T-helper 1 cell treated with Interleukin-12 subunit alpha and Interleukin-12 subunit beta and Interleukin-4 antibody, amounts not matched to agents 30 μg/mL and 1 μg/mL, for 36 hours (primary cell): Measurements from ENCODE around the gene NFYB.
"Not testable (repeated sequence)": the region's sequence is repeated elsewhere in the genome, so short reads cannot be mapped to it uniquely, and the experiment has no call there.

Source experiments
- H3K27ac Mint-ChIP-seq: one replicate; pipeline ENCODE4 v1.8.0; 2021; ENCODE audit warnings: mild to moderate bottlenecking, mixed read lengths
- H3K27me3 Mint-ChIP-seq: one replicate; pipeline ENCODE4 v1.8.0; 2021; ENCODE audit warnings: low read depth, mixed read lengths
- H3K36me3 Mint-ChIP-seq: one replicate; pipeline ENCODE4 v1.8.0; 2021; ENCODE audit warnings: low read depth, mixed read lengths
- H3K4me1 Mint-ChIP-seq: one replicate; pipeline ENCODE4 v1.8.0; 2021; ENCODE audit warnings: low read depth, mixed read lengths
- H3K4me3 Mint-ChIP-seq: one replicate; pipeline ENCODE4 v1.8.0; 2021; ENCODE audit warnings: mild to moderate bottlenecking, moderate library complexity, mixed read lengths
- H3K9me3 Mint-ChIP-seq: one replicate; pipeline ENCODE4 v1.8.0; 2021; ENCODE audit warnings: mixed read lengths

NFYB gene

DNA sequence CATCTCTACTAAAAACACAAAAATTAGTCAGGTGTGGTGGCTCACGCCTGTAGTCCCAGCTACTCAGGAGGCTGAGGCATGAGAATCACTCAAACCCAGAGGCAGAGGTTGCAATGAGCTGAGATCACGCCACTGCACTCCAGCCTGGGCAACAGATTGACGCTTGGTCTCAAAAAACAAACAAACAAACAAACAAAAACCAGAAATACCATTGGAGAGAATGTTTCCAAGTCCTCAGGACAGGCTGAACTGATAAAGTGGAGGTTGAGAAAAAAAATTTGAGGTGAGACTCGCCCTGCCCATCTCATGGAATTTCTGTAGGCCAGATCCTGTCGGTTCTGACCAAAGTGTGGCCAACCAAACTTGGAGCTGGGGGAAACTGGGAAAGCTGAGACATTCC is 30.6 kb upstream of the NFYB start:
- no peaks in the 10 kb centered on the region for H3K4me1 Mint-ChIP-seq
- H3K36me3 Mint-ChIP-seq: no peaks in the 10 kb centered on the region
- H3K9me3 Mint-ChIP-seq: no peaks in the 10 kb centered on the region
- no peak overlapping the region for H3K4me3 Mint-ChIP-seq
- H3K27ac Mint-ChIP-seq: no peak overlapping the region
- H3K27me3 Mint-ChIP-seq: peaks cover 4% of the 10 kb centered on the region

DNA sequence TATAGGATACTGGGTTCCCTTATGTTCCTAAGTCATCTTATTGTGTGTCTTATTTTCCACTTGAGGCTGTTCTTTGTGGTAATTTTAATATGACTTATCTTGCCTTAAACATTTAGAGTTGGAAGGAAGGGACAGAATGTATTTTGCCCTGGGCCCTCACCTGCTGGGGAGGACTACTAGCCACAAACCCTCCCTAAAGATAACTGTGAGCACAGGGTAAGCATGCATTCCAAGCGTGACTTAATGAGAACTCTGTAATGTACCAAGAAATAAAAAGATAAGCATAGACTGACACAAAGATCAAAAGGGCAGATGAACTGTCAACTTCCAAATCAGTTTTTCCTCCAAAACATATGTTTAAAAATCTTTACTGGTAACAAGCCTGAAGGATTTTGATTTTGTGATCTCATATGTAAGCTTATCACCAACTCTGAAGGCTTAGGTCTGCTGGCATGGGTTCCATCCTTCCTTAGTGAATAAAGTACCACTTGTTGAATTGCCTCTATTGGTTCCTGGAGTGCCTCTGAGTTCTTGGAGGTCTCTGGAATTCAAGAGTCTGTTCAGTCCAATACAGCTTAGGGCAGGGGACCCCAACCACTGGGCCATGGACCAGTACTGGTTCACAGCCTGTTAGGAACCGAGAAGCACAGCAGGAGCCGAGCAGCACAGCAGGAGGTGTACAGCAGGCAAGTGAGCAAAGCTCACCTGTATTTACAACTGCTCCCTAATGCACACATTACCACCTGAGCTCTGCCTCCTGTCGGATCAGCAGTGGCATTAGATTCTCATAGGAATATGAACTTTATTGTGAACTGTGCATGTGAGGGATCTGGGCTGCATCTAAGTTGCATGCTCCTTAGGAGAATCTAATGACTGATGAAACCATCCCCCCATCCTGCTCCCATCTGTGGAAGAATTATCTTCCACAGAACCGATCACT is 29.8 kb upstream of the NFYB start:
- Mint-ChIP-seq H3K4me3 (no peak overlapping the region), H3K9me3 (peaks cover 1% of the 10 kb centered on the region), H3K4me1 (peaks cover 1% of the 10 kb centered on the region), H3K27ac (no peak overlapping the region), H3K36me3 (no peaks in the 10 kb centered on the region), H3K27me3 (peaks cover 4% of the 10 kb centered on the region)

DNA sequence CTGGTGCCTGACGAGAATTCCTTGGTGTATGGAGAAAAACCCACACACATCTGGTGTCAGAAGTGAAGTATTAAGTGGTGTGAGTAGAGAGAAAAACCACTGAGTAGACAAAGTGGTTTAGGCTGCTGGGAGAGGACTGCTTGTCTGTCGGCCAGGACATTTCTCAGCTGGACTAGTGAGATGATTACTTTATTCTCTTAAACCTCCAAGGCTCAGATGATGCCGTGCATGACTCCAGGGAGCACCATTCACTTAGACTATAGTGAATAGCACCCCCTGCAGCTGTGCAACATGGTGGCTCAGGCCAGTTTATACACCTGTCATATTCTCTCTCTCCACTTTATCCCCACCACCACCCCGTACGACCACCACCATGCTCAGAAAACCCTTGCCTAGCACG is 28.5 kb upstream of the NFYB start:
- H3K27ac Mint-ChIP-seq: no peak overlapping the region
- H3K9me3 Mint-ChIP-seq: peaks cover 3% of the 10 kb centered on the region
- peaks cover 2% of the 10 kb centered on the region for H3K36me3 Mint-ChIP-seq
- H3K4me3 Mint-ChIP-seq: no peak overlapping the region
- H3K27me3 Mint-ChIP-seq: peaks cover 8% of the 10 kb centered on the region
- peaks cover 2% of the 10 kb centered on the region for H3K4me1 Mint-ChIP-seq

DNA sequence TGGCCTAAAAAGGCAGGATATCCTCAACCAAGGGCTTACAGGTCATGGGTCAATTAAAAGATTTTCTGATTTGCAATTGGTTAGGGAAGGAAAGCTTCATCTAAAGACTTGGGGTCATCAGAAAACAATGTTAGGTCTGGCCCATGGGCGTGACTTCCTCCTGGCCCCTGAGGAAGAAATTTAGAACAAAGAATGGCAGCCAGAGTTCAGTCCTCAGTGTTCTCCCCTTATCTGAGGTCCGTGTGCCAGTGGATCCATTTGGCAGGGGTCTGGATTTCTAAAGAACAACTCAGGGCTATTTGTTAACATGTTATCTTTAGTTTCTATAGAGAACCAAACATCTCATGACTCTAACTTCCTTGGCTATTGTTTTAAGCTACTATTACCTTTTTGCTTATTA is 27.8 kb upstream of the NFYB start:
- Mint-ChIP-seq H3K4me3 (no peak overlapping the region), H3K36me3 (peaks cover 2% of the 10 kb centered on the region), H3K27me3 (peaks cover 8% of the 10 kb centered on the region), H3K9me3 (peaks cover 3% of the 10 kb centered on the region), H3K27ac (no peak overlapping the region), H3K4me1 (peaks cover 2% of the 10 kb centered on the region)

DNA sequence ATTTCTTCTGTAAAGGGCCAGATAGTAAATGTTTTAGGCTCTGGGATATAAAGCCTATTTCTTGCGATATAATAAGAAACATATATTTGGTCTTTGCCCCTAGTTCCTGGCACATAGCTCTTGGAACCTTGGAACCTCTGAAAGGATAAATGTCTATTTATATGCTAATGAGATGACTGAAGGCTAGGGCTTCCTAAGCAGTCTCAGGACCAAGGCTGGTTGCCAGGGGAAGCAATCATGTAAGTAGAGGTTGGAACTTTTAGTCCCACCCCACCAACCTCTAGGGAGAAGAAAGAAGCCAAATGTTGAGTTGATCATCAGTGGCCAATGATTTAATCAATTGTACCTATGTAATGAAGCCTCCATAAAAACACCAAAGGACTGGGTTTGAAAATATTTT is 26.6 kb upstream of the NFYB start:
- Mint-ChIP-seq H3K36me3 (peaks cover 2% of the 10 kb centered on the region), H3K27me3 (peaks cover 8% of the 10 kb centered on the region), H3K27ac (no peak overlapping the region), H3K9me3 (peaks cover 3% of the 10 kb centered on the region), H3K4me1 (peaks cover 2% of the 10 kb centered on the region), H3K4me3 (no peak overlapping the region)

DNA sequence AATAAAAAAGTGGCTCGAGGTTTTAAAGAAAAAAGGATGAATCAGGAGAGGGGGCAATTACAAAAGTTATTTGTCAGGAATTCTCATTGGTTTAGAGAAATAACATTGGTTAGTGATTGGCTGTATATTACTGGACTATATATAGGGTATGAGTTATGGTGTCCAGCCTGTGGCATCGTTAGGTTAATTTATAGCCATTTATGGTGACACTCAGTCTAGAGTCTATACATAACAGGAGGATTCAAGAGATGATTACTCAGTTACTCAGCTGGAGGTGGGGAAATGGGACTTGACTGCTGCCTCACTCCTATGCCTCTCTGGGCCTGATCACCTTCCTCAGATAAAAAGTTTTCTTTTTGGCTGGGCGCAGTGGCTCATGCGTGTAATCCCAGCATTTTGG is 25.6 kb upstream of the NFYB start:
- H3K36me3 Mint-ChIP-seq: peaks cover 2% of the 10 kb centered on the region
- peaks cover 8% of the 10 kb centered on the region for H3K27me3 Mint-ChIP-seq
- no peak overlapping the region for H3K27ac Mint-ChIP-seq
- peaks cover 2% of the 10 kb centered on the region for H3K4me1 Mint-ChIP-seq
- no peak overlapping the region for H3K4me3 Mint-ChIP-seq
- peaks cover 3% of the 10 kb centered on the region for H3K9me3 Mint-ChIP-seq

DNA sequence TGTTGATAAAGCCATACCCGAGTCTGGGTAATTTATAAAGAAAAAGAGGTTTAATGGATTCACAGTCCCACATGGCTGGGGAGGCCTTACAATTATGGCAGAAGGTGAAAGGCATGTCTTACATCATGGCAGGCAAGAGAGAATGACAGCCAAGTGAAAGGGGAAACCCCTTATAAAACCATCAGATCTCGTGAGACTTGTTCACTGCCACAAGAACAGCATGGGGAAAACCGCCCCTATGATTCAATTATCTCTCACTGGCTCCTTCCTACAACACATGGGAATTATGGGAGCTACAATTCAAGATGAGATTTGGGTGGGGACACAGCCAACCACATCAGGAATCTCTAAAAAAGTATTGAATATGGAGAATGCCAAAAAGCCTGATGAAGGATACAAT is 25.0 kb upstream of the NFYB start:
- not testable (repeated sequence) for H3K36me3 Mint-ChIP-seq, H3K4me3 Mint-ChIP-seq, H3K27me3 Mint-ChIP-seq, H3K27ac Mint-ChIP-seq, H3K4me1 Mint-ChIP-seq, H3K9me3 Mint-ChIP-seq

DNA sequence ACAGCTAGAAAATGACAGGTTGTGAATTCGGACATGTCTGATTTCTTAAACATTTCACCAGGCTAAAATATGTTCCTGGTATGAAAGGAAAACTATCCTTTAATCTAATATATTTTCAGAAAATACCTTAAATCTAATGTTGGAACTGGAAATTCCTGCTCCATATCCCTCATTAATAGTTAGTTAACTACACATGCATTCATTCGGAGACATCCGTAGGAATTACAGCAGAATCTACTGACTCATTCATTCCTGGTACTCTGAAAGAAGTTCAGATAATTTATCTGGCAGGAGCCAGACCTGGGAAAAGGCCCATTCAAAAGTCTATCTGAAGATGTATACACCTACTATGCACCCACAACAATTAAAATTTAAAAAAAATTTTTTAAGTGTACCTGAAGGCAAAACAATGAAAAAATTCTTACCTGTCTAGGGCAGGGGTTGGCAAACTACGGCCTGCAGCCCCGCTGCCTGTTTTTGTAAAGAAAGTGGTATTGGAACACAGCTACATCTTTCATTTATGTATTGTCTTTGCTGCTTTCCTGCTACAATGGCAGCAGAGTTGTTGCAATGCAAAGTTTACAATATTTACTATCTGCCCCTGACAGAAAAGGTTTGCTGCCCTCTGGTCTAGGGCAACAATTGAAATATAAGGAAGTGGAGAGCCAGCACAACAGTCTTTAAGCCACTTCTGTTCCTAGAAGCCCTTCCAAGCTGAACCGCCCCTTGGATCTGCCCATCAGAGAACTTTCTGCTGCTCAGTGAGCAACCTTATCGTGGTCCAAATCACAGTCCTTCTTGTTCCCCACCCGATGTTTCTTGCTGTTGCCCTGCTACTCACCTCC is 17.9 kb upstream of the NFYB start:
- Mint-ChIP-seq H3K36me3 (no peaks in the 10 kb centered on the region), H3K27me3 (peaks cover 17% of the 10 kb centered on the region), H3K4me3 (no peak overlapping the region), H3K27ac (no peak overlapping the region), H3K4me1 (peaks cover 10% of the 10 kb centered on the region), H3K9me3 (no peaks in the 10 kb centered on the region)

DNA sequence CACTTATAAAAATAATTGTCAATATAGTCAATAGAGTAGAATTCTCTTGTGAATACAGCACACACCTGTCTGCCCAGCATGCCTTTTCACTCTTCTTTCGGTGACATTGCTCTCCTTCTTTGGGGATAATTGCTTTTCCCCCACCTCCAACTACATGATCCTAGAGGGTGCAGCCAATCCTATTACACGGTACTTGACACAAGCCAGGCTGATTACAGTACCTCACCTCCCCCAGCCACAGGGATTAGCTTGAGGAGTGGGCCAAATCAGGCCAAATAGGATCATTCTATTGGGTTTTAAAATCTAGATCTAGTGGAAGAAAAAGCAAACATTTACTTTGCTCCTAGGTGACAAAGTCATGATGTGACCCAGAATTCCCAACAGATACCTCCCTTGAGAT is 16.8 kb upstream of the NFYB start:
- H3K4me1 Mint-ChIP-seq: peaks cover 10% of the 10 kb centered on the region
- no peak overlapping the region for H3K27ac Mint-ChIP-seq
- no peak overlapping the region for H3K4me3 Mint-ChIP-seq
- H3K36me3 Mint-ChIP-seq: no peaks in the 10 kb centered on the region
- no peaks in the 10 kb centered on the region for H3K9me3 Mint-ChIP-seq
- H3K27me3 Mint-ChIP-seq: peaks cover 20% of the 10 kb centered on the region

DNA sequence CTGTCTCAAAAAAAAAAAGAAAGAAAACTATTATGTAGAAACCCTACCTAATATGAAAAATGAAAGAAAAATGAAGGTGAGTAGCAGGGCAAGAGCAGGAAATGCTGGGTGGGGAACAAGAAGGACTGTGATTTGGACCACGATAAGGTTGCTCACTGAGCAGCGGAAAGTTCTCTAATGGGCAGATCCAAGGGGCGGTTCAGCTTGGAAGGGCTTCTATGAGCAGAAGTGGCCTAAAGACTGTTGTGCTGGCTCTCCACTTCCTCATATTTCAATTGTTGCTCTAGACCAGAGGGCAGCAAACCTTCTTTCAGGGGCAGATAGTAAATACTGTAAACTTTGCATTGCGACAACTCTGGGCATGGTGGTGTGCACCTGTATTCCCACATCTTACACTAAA is 16.3 kb upstream of the NFYB start:
- H3K4me1 Mint-ChIP-seq: peaks cover 10% of the 10 kb centered on the region
- peak overlapping the region; percentile 35 for H3K27ac Mint-ChIP-seq
- no peaks in the 10 kb centered on the region for H3K36me3 Mint-ChIP-seq
- H3K4me3 Mint-ChIP-seq: no peak overlapping the region
- no peaks in the 10 kb centered on the region for H3K9me3 Mint-ChIP-seq
- peaks cover 25% of the 10 kb centered on the region for H3K27me3 Mint-ChIP-seq

DNA sequence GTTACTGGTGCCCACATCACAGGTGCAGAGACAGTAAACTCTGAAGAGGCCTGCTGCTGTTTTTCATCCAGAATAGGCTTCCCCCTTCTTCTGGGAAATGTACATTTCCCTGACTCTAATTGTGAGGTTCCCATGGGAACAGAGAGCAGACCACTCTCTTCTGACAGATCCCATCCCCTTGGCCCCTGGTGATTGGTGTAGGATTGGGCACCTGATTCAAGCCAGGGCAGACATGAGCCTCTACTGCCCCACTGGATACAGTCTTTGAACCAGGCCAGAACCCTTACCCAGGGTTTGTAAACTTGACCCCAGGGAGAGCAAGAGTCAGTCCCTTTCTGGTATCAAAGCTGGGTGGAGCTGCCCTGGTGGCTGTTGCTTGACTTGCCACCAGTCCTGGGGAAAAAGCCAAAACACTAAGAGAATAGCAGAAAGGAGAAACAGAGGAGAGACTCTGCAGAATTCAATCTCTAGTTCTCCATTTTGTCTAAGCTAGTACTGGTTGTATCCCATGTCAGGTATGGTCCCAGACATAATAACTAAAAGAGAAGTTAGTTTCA is 14.8 kb upstream of the NFYB start:
- H3K9me3 Mint-ChIP-seq: no peaks in the 10 kb centered on the region
- H3K27ac Mint-ChIP-seq: no peak overlapping the region
- H3K27me3 Mint-ChIP-seq: peaks cover 37% of the 10 kb centered on the region
- H3K4me1 Mint-ChIP-seq: peaks cover 10% of the 10 kb centered on the region
- no peaks in the 10 kb centered on the region for H3K36me3 Mint-ChIP-seq
- H3K4me3 Mint-ChIP-seq: no peak overlapping the region

DNA sequence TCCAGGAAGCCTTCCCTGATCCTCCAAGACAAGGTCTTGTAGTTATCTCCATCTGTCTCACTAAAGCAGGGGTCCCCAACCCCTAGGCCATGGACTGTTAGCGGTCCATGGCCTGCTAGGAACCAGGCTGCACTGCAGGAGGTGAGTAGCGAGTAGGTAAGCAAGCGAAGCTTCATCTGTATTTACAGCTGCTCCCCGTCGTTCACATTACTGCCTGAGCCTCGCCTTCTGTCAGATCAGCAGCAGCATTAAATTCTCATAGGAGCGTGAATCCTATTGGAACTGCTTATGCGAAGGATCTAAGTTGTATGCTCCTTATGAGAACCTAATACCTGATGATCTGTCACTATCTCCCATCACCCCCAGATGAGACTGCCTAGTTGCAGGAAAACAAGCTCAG is 12.4 kb upstream of the NFYB start:
- Mint-ChIP-seq H3K9me3 (no peaks in the 10 kb centered on the region), H3K4me1 (peaks cover 10% of the 10 kb centered on the region), H3K27me3 (peaks cover 47% of the 10 kb centered on the region), H3K27ac (no peak overlapping the region), H3K4me3 (no peak overlapping the region), H3K36me3 (no peaks in the 10 kb centered on the region)

DNA sequence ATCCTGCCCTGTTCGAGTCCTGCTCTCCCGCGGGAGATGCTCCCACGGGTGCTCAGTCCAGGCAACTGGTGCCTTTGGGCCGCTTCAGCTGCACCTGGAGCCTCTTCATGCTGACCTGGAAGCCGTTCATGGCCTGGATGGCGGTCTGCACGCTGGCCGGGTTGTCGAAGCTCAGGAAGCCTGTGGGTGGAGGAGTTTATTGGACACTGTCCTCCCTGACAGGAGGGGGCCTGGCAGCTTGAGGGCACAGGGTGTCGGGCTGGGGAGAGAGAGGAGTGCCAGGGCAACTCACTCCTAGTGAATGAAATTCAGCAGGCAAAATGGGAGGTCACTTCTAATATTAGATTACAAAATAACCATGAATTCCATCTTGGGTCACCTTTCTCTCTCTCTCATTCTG is 9.3 kb upstream of the NFYB start:
- no peaks in the 10 kb centered on the region for H3K36me3 Mint-ChIP-seq
- H3K9me3 Mint-ChIP-seq: no peaks in the 10 kb centered on the region
- H3K27ac Mint-ChIP-seq: no peak overlapping the region
- no peak overlapping the region for H3K4me3 Mint-ChIP-seq
- no peaks in the 10 kb centered on the region for H3K4me1 Mint-ChIP-seq
- peaks cover 69% of the 10 kb centered on the region for H3K27me3 Mint-ChIP-seq

DNA sequence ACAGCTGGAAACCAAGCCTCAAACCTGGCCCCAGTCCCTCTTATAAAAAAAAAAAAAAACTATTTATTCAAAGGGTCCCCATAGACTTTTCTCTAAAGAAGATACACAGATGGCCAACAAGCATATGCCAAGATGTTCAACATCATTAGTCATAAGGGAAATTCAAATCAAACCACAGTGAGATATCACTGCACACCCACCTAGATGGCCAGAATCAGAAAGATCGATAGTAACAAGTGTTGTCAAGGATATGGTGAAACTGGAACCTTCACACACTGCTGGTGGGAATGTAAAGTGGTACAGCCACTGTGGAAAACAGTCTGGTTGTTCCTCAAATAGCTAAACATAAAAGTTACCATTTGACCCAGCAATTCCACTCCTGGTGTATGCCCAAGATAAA is 5.9 kb upstream of the NFYB start:
- no peak overlapping the region for H3K27ac Mint-ChIP-seq
- no peak overlapping the region for H3K4me3 Mint-ChIP-seq
- peaks cover 1% of the 10 kb centered on the region for H3K36me3 Mint-ChIP-seq
- no peaks in the 10 kb centered on the region for H3K9me3 Mint-ChIP-seq
- peaks cover 63% of the 10 kb centered on the region for H3K27me3 Mint-ChIP-seq
- H3K4me1 Mint-ChIP-seq: peaks cover 2% of the 10 kb centered on the region

DNA sequence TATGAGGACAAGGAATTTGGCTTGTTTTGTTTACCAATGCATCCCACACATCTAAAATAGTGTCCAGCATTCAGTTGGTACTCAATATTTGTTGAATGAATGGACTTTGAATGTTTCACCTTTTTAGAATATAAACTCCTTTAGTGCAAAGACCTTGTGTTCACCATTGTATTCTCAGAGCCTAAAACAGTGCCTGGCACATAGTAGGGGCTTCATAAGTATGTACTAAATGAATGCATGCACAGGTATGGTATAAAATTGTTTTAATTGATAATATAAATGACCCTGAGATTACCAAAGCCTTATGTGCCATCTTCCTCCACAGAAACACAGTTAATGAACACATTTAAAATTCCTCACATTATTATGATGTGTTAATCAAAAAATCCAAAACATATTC is 5.0 kb upstream of the NFYB start:
- H3K9me3 Mint-ChIP-seq: no peaks in the 10 kb centered on the region
- no peak overlapping the region for H3K4me3 Mint-ChIP-seq
- peaks cover 3% of the 10 kb centered on the region for H3K4me1 Mint-ChIP-seq
- peaks cover 1% of the 10 kb centered on the region for H3K36me3 Mint-ChIP-seq
- no peak overlapping the region for H3K27ac Mint-ChIP-seq
- peaks cover 55% of the 10 kb centered on the region for H3K27me3 Mint-ChIP-seq
